KG1 (cell line): ENCODE measurements around the gene PLCXD3.
"Not testable (repeated sequence)": the region's sequence is repeated elsewhere in the genome, so short reads cannot be mapped to it uniquely, and the experiment has no call there.

ENCODE experiments used
- DNase-seq: peaks from one replicate; lab custom pipeline; 2025; lab: John Stamatoyannopoulos, UW

The PLCXD3 gene

GRCh38 chr5:41346609-41347008 is 163.8 kb downstream of the PLCXD3 start:
- DNase-seq, result no peak

- DNase-seq, result no peak
Observed at GRCh38 chr5:41345295-41345694, 165.1 kb downstream of the PLCXD3 start.

GRCh38 chr5:41339339-41339738 is 171.1 kb downstream of the PLCXD3 start:
- no peak for DNase-seq

- no peak for DNase-seq
Observed at GRCh38 chr5:41338136-41338675, 172.2 kb downstream of the PLCXD3 start.

GRCh38 chr5:41337724-41338123 is 172.7 kb downstream of the PLCXD3 start:
- no peak for DNase-seq

GRCh38 chr5:41337216-41337615 is 173.2 kb downstream of the PLCXD3 start:
- DNase-seq, result no peak

GRCh38 chr5:41336471-41336870 is 173.9 kb downstream of the PLCXD3 start:
- no peak for DNase-seq

- DNase-seq, result no peak
Observed at GRCh38 chr5:41335596-41336181, 174.7 kb downstream of the PLCXD3 start.

- DNase-seq, result no peak
Observed at GRCh38 chr5:41334758-41335157, 175.6 kb downstream of the PLCXD3 start.

- DNase-seq, result no peak
Observed at GRCh38 chr5:41334221-41334620, 176.2 kb downstream of the PLCXD3 start.

- no peak for DNase-seq
Observed at GRCh38 chr5:41325074-41325473, 185.3 kb downstream of the PLCXD3 start.

GRCh38 chr5:41322826-41323225 is 187.6 kb downstream of the PLCXD3 start:
- not testable (repeated sequence) for DNase-seq

GRCh38 chr5:41312478-41313060 is 197.8 kb downstream of the PLCXD3 start:
- no peak for DNase-seq

- DNase-seq, result no peak
Observed at GRCh38 chr5:41312066-41312465, 198.3 kb downstream of the PLCXD3 start.

- DNase-seq, result no peak
Observed at GRCh38 chr5:41309275-41309674, 201.1 kb downstream of the PLCXD3 start.

- no peak for DNase-seq
Observed at GRCh38 chr5:41306005-41306404, 204.4 kb downstream of the PLCXD3 start.

- no peak for DNase-seq
Observed at GRCh38 chr5:41305056-41305455, 205.3 kb downstream of the PLCXD3 start.

- DNase-seq, result no peak
Observed at GRCh38 chr5:41296066-41296465, 214.3 kb downstream of the PLCXD3 start.

GRCh38 chr5:41291323-41291722 is 219.1 kb downstream of the PLCXD3 start:
- no peak for DNase-seq

GRCh38 chr5:41290810-41291209 is 219.6 kb downstream of the PLCXD3 start:
- DNase-seq, result no peak

GRCh38 chr5:41289970-41290464 is 220.4 kb downstream of the PLCXD3 start:
- DNase-seq, result no peak

- DNase-seq, result no peak
Observed at GRCh38 chr5:41286696-41287095, 223.7 kb downstream of the PLCXD3 start.

- no peak for DNase-seq
Observed at GRCh38 chr5:41286165-41286564, 224.2 kb downstream of the PLCXD3 start.

- no peak for DNase-seq
Observed at GRCh38 chr5:41284938-41285337, 225.5 kb downstream of the PLCXD3 start.
